GM20000 (cell line): ENCODE data around the gene THOC2.
"Not testable (repeated sequence)": the region's sequence is repeated elsewhere in the genome, so short reads cannot be mapped to it uniquely, and the experiment has no call there.

Experiments
- DNase-seq: peaks from one replicate; pipeline ENCODE4 v3.0.0; 2012; ENCODE audit warnings: low spot score
- CTCF ChIP-seq: IDR thresholded peaks from 2 replicates; pipeline ENCODE4 v1.5.1; 2012; ENCODE audit warnings: mild to moderate bottlenecking, control low read depth; ENCODE audit errors: extremely low read depth, missing control alignments

THOC2 gene

GRCh38 chrX:123682186-123682585 lies 50.7 kb downstream of the THOC2 start:
- no peak for DNase-seq
- no peak for TF ChIP-seq CTCF

- not testable (repeated sequence) for DNase-seq
These were observed 53.0 kb downstream of the THOC2 start for GRCh38 chrX:123679733-123680460.

DNA sequence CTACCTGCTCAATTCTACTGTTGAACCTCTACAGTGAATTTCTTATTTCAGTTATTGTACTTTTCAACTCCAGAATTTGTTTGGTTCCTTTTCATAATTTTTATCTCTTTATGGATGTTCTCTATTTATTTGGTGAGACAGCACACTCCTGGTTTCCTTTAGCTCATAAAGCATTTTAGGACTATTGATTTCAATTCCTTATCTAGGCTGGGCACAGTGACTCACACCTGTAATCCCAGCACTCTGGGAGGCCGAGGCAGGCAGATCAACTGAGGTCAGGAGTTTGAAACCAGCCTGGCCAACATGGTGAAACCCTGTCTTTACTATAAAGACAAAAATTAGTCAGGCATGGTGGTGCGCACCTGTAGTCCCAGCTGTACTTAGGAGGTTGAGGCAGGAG lies 57.7 kb downstream of the THOC2 start:
- no peak for TF ChIP-seq CTCF
- no peak for DNase-seq

GRCh38 chrX:123673813-123674212 lies 59.0 kb downstream of the THOC2 start:
- TF ChIP-seq CTCF, result no peak
- DNase-seq, result no peak

- no peak for DNase-seq
- no peak for TF ChIP-seq CTCF
These were observed 67.7 kb downstream of the THOC2 start for GRCh38 chrX:123665197-123665596.

GRCh38 chrX:123664467-123665167 lies 68.2 kb downstream of the THOC2 start:
- not testable (repeated sequence) for DNase-seq

- not testable (repeated sequence) for DNase-seq
These were observed 69.1 kb downstream of the THOC2 start for GRCh38 chrX:123663720-123664119.

DNA sequence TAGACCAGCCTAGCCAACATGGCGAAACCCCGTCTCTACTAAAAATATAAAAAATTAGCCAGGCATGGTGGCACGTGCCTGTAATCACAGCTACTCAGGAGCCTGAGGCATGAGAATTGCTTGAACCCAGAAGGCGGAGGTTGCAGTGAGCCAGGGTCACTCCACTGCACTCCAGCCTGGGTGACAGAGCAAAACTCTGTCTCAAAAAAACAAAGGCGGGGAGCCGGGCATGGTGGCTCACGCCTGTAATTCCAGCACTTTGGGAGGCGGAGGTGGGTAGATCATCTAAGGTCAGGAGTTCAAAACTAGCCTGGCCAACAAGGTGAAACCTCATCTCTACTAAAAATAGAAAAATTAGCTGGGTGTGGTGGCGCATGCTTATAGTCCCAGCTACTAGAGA lies 76.3 kb downstream of the THOC2 start:
- DNase-seq, result not testable (repeated sequence)

- DNase-seq, result not testable (repeated sequence)
These were observed 84.1 kb downstream of the THOC2 start for GRCh38 chrX:123648811-123649181.

DNA sequence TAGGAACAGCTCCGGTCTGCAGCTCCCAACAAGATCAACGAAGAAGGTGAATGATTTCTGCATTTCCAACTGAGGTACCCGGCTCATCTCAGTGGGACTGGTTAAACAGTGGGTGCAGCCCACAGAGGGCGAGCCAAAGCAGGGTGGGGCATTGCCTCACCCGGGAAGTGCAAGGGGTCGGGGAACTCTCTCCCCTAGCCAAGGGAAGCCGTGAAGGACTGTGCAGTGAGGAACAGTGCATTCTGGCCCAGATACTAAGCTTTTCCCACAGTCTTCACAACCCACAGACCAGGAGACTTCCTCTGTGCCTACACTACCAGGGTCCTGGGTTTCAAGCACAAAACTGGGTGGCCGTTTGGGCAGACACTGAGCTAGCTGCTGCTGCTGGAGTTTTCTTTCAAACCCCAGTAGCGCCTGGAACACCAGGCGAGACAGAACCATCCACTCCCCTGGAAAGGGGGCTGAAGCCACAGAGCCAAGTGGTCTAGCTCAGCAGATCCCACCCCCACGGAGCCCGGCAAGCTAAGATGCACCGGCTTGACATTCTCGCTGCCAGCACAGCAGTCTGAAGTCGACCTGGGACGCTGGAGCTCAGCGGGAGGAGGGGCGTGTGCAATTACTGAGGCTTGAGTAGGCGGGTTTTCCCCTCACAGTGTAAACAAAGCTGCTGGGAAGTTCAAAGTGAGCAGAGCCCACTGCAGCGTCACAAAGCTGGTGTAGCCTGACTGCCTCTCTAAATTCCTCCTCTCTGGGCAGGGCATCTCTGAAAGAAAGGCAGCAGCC lies 84.6 kb downstream of the THOC2 start:
- no peak for TF ChIP-seq CTCF
- no peak for DNase-seq
